B cell (primary cell): ENCODE results near the gene TBX10.

Source experiments
- EZH2 ChIP-seq: IDR thresholded peaks from 2 replicates; pipeline ENCODE4 v1.6.1; 2012; ENCODE audit warnings: borderline replicate concordance, low read depth, mild to moderate bottlenecking, moderate library complexity, low read length; ENCODE audit not compliant: insufficient read depth, poor library complexity, severe bottlenecking
- TF ChIP-seq, protein P1 (sequence below): fragments of 200-600 bp; IDR thresholded peaks from one replicate; pipeline ENCODE4 v1.8.0; 2022; ENCODE audit warnings: antibody characterized with exemption, mild to moderate bottlenecking

DNA sequence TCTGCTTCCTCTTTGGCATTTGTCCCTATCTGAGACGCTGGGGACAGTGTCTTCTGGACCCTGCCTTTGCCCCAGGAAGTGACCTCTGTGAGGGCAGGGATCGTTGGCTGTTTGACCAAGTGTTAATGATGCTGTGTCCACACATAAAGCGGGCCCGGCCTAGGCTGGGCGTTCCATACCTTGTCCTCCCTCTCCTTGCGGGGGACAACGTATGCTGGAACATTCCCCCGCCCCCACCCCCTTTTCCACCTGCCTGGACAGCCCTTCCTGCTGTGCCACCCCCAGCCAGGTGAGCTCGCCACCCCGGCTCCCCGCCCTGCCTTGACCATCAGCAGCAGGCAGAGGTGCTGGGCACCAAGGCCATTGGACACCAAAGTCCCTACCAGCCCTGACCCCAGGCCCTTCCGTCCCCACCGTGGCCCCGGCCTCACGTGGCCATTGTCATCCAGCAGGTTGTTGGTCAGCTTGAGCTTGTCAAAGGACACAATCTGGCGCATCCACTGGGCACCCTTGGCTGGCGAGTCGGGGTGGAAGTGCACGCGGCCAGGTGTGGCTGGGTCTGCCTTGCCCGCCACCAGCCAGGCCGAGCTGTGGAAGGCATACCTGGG, 5.7 kb downstream of the TBX10 start:
- TF ChIP-seq, protein P1, sequence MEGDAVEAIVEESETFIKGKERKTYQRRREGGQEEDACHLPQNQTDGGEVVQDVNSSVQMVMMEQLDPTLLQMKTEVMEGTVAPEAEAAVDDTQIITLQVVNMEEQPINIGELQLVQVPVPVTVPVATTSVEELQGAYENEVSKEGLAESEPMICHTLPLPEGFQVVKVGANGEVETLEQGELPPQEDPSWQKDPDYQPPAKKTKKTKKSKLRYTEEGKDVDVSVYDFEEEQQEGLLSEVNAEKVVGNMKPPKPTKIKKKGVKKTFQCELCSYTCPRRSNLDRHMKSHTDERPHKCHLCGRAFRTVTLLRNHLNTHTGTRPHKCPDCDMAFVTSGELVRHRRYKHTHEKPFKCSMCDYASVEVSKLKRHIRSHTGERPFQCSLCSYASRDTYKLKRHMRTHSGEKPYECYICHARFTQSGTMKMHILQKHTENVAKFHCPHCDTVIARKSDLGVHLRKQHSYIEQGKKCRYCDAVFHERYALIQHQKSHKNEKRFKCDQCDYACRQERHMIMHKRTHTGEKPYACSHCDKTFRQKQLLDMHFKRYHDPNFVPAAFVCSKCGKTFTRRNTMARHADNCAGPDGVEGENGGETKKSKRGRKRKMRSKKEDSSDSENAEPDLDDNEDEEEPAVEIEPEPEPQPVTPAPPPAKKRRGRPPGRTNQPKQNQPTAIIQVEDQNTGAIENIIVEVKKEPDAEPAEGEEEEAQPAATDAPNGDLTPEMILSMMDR: no peak
- TF ChIP-seq EZH2: no peak
